Measurements from ENCODE around the gene CCNL2. TPM values are rescaled to one million over a fixed set of nuclear protein-coding genes. Genes with fewer than 3 reads are reported as not detected.

CCNL2 gene
- total and polyA plus RNA-seq, 2 of the 13 experiments (the other 11 are each of a cell fraction or from before 2014, with no cell fraction given) = 105 to 340 TPM

- Histone ChIP-seq H3K4me3 (replicated peaks in 1 of 3; ENCODE audit: insufficient read depth in 1 of 3, low read depth in 2 of 3, low read length in 3 of 3) (peak within 1 kb of the TSS; percentile 79 to 90 (median 85)), H3K36me3 (replicated peaks in 1 of 2; ENCODE audit: control insufficient read depth in 1 of 2, insufficient read depth in 2 of 2, low read length in 2 of 2) (no peaks in the 10 kb centered on the region), H3K9ac (ENCODE audit: insufficient read depth, low read depth, low read length) (peak within 1 kb of the TSS; percentile 91), H3K27me3 (ENCODE audit: control insufficient read depth in 1 of 2, insufficient read depth in 2 of 2, low read length in 2 of 2) (no peaks in the 10 kb centered on the region), H3K9me3 (ENCODE audit: low read length) (no peaks in the 10 kb centered on the region), H4K20me1 (ENCODE audit: insufficient read depth, low read length) (peaks cover 25% of the 10 kb centered on the region; the same call in 1 of the 2 replicates), H2AFZ (ENCODE audit: low read length) (no peak within 1 kb of the TSS), H3K79me2 (ENCODE audit: insufficient read depth, low read length) (peaks cover 43% of the 10 kb centered on the region), H3K27ac (ENCODE audit: extremely low read length, insufficient read depth, low read length) (peak within 1 kb of the TSS; percentile 82), H3K4me2 (ENCODE audit: low read depth, low read length) (peak within 1 kb of the TSS; percentile 91), H3K4me1 (ENCODE audit: insufficient read depth, low read length) (peaks cover 49% of the 10 kb centered on the region)
- ATAC-seq (0 out of 3 replicates have a peak, but pooled peaks have one; percentile 3), DNase-seq (ENCODE audit: low spot score) (no peak), FAIRE-seq (no peak)
- BruUV-seq (replicated peaks) = no TSS peak
- 1% methylated on average over 24 of the region's 122 CpGs for WGBS (ENCODE audit: low lambda C conversion rate)
- POLR2A ChIA-PET = interaction anchor here (1.6 to 2.7 kb wide), 4 partner anchors 10 to 51 kb away, joined by 8 to 38 read pairs (median 16); partner anchors contain the start of genes AURKAIP1 and MXRA8
- in situ Hi-C loops (cut with HindIII; ENCODE audit: extremely low pct_ligation_motif_present, low pct_unique_long_range_greater_than_20kb) = no loop called here
- CTCF ChIA-PET (ENCODE audit: low intra/inter-chr PET ratio, low total read pairs) = interaction anchor here (2.0 kb wide), 1 partner anchor 23 kb away, joined by 13 read pairs; no protein-coding TSS in a partner anchor
- intact Hi-C loops (cut with micrococcal nuclease; ENCODE audit: unreplicated experiment) = no loop called here
- TF ChIP-seq PHF8 (CRISPR knock-in tag; IDR thresholded peaks at IDR 0.05) = peak; percentile 42; the same call in 1 of the 2 replicates
- no peak for TF ChIP-seq ZSCAN12 (CRISPR knock-in tag; IDR thresholded peaks at IDR 0.05)
- TF ChIP-seq ARNT (IDR thresholded peaks at IDR 0.05) = no peak
- TF ChIP-seq TAF1 (CRISPR knock-in tag; IDR thresholded peaks at IDR 0.05) = 0 out of 2 replicates have a peak, but pooled peaks have one; percentile 14
- TF ChIP-seq WIZ (CRISPR knock-in tag; IDR thresholded peaks at IDR 0.05) = no peak
- peak; percentile 31 for TF ChIP-seq ARID4A (CRISPR knock-in tag; IDR thresholded peaks at IDR 0.05; ENCODE audit: borderline replicate concordance)
- peak; percentile 56; the same call in 1 of the 2 replicates for TF ChIP-seq KDM5A (IDR thresholded peaks at IDR 0.05; ENCODE audit: borderline replicate concordance, low read length)
- TF ChIP-seq CTCF (CRISPR knock-in tag; IDR thresholded peaks at IDR 0.05) = peak; percentile 78
- peak; percentile 58 for TF ChIP-seq ZNF687 (CRISPR knock-in tag; IDR thresholded peaks at IDR 0.05)
- peak; percentile 16; the same call in 1 of the 2 replicates for TF ChIP-seq ZBTB33 (CRISPR knock-in tag; IDR thresholded peaks at IDR 0.05)
Observed at GRCh38 chr1:1349256-1350012, 49.7 kb downstream of the CCNL2 start, which contains the start of gene DVL1. DVL1 (minus strand) TSS chr1:1349418; CDS start chr1:1349065, 353 bp downstream.
